ENCODE data around the gene GOLPH3L.
"Not testable (repeated sequence)": the region's sequence is repeated elsewhere in the genome, so short reads cannot be mapped to it uniquely, and the experiment has no call there.

GOLPH3L gene

GRCh38 chr1:150601540-150601939 is 95.4 kb downstream of the GOLPH3L start:
- no peak overlapping the region for H3K4me3 ChIP-seq (ENCODE audit: control insufficient read depth in 1 of 7, extremely low read depth in 1 of 7, insufficient read depth in 4 of 7, low read depth in 2 of 7, low read length in 6 of 7)
- no peak overlapping the region for H3K27ac ChIP-seq (ENCODE audit: insufficient read depth in 1 of 2, low read depth in 1 of 2, low read length in 2 of 2, poor library complexity in 1 of 2, severe bottlenecking in 2 of 2)
- ChIA-PET POLR2A (interaction anchor here (0.6 kb wide), 1 partner anchor 10 kb away, joined by 6 read pairs; no protein-coding TSS in a partner anchor), CTCF (interaction anchor here (0.7 kb wide), 1 partner anchor 19 kb away, joined by 4 read pairs; no protein-coding TSS in a partner anchor)
- DNase-seq = no peak
- peaks cover 0 to 8% (median 2%) of the 10 kb centered on the region in 4 experiments for H3K36me3 ChIP-seq (ENCODE audit: control insufficient read depth in 4 of 4, insufficient read depth in 4 of 4, low read length in 3 of 4)
- H3K27me3 ChIP-seq (replicated peaks in 2 of 5; ENCODE audit: control insufficient read depth in 4 of 5, insufficient read depth in 5 of 5, low read length in 4 of 5) = no peaks in the 10 kb centered on the region
- H3K9me3 ChIP-seq (ENCODE audit: control extremely low read depth in 1 of 5, control insufficient read depth in 4 of 5, insufficient read depth in 2 of 5, low read depth in 1 of 5, low read length in 4 of 5) = no peaks in the 10 kb centered on the region
- no peaks in the 10 kb centered on the region for H3K4me1 ChIP-seq (ENCODE audit: control extremely low read depth in 1 of 4, control insufficient read depth in 4 of 4, insufficient read depth in 4 of 4, low read length in 3 of 4)

- H3K4me3 ChIP-seq (ENCODE audit: control insufficient read depth in 1 of 7, extremely low read depth in 1 of 7, insufficient read depth in 4 of 7, low read depth in 2 of 7, low read length in 6 of 7); H3K4me1 ChIP-seq (ENCODE audit: control extremely low read depth in 1 of 4, control insufficient read depth in 4 of 4, insufficient read depth in 4 of 4, low read length in 3 of 4); H3K27ac ChIP-seq (ENCODE audit: insufficient read depth in 1 of 2, low read depth in 1 of 2, low read length in 2 of 2, poor library complexity in 1 of 2, severe bottlenecking in 2 of 2); H3K27me3 ChIP-seq (replicated peaks in 2 of 5; ENCODE audit: control insufficient read depth in 4 of 5, insufficient read depth in 5 of 5, low read length in 4 of 5); H3K36me3 ChIP-seq (ENCODE audit: control insufficient read depth in 4 of 4, insufficient read depth in 4 of 4, low read length in 3 of 4); H3K9me3 ChIP-seq (ENCODE audit: control extremely low read depth in 1 of 5, control insufficient read depth in 4 of 5, insufficient read depth in 2 of 5, low read depth in 1 of 5, low read length in 4 of 5); DNase-seq: not testable (repeated sequence)
- ChIA-PET CTCF (interaction anchor here (0.8 to 2.0 kb wide), 5 partner anchors 9 to 22 kb away, joined by 3 to 6 read pairs (median 5); no protein-coding TSS in a partner anchor), POLR2A (interaction anchor here (0.8 kb wide), 1 partner anchor 9 kb away, joined by 3 read pairs; no protein-coding TSS in a partner anchor)
- 100% methylated on average over 3 of the region's 4 CpGs for WGBS (ENCODE audit: insufficient coverage)
Measured at GRCh38 chr1:150598346-150598745, 98.6 kb downstream of the GOLPH3L start.

GRCh38 chr1:150596976-150597375 is 100.0 kb downstream of the GOLPH3L start:
- no peaks in the 10 kb centered on the region for H3K27me3 ChIP-seq (replicated peaks in 2 of 5; ENCODE audit: control insufficient read depth in 4 of 5, insufficient read depth in 5 of 5, low read length in 4 of 5)
- POLR2A ChIA-PET = no interaction called here
- 100% methylated on average over 1 of the region's 3 CpGs for WGBS (ENCODE audit: insufficient coverage)

More at GRCh38 chr1:150596976-150597375, 100.0 kb downstream of the GOLPH3L start:
- no peak for DNase-seq
- CTCF ChIA-PET = interaction anchor here (1.9 kb wide), 1 partner anchor 17 kb away, joined by 5 read pairs; no protein-coding TSS in a partner anchor
- no peak overlapping the region for H3K27ac ChIP-seq (ENCODE audit: insufficient read depth in 1 of 2, low read depth in 1 of 2, low read length in 2 of 2, poor library complexity in 1 of 2, severe bottlenecking in 2 of 2)
- H3K4me3 ChIP-seq (ENCODE audit: control insufficient read depth in 1 of 7, extremely low read depth in 1 of 7, insufficient read depth in 4 of 7, low read depth in 2 of 7, low read length in 6 of 7) = no peak overlapping the region
- H3K36me3 ChIP-seq (ENCODE audit: control insufficient read depth in 4 of 4, insufficient read depth in 4 of 4, low read length in 3 of 4) = peaks cover 0 to 8% (median 2%) of the 10 kb centered on the region in 4 experiments
- H3K9me3 ChIP-seq (ENCODE audit: control extremely low read depth in 1 of 5, control insufficient read depth in 4 of 5, insufficient read depth in 2 of 5, low read depth in 1 of 5, low read length in 4 of 5) = no peaks in the 10 kb centered on the region
- no peaks in the 10 kb centered on the region for H3K4me1 ChIP-seq (ENCODE audit: control extremely low read depth in 1 of 4, control insufficient read depth in 4 of 4, insufficient read depth in 4 of 4, low read length in 3 of 4)
